A673 (cell line): Measurements from ENCODE around the gene KANSL2. TPM values are rescaled to one million over a fixed set of nuclear protein-coding genes. Genes with fewer than 3 reads are reported as not detected.

Experiments
- BruUV-seq: library from RNA; stranded (reverse); fragments of 400-500 nt; replicated peaks from 2 replicates; lab custom pipeline; 2021; lab: Mats Ljungman, UMichigan
- CTCF ChIA-PET: fragments of 300-600 bp; sonication (Branson Sonifier 250); formaldehyde crosslinking; loops from one replicate; lab custom pipeline; 2022; ENCODE audit warnings: antibody characterized with exemption; lab: Charles Lee
- POLR2A ChIA-PET: fragments of 300-600 bp; sonication (Branson Sonifier 250); formaldehyde crosslinking; loops from one replicate; lab custom pipeline; 2022; ENCODE audit warnings: antibody characterized with exemption; ENCODE audit not compliant: low non-redundant PET; lab: Charles Lee
- DNase-seq: peaks from one replicate; pipeline ENCODE4 v3.0.0-alpha.2; 2015; ENCODE audit warnings: low spot score
- H3K27ac ChIP-seq: fragments of 200-600 bp; sonication (generic); 2 replicates; pipeline ENCODE4 v1.5.1; 2016; ENCODE audit warnings: mixed run types, low read depth, mild to moderate bottlenecking, mixed read lengths, antibody characterized with exemption, low read length; ENCODE audit not compliant: poor library complexity, severe bottlenecking
- H3K27me3 ChIP-seq: fragments of 200-600 bp; sonication (generic); replicated peaks from 2 replicates; pipeline ENCODE4 v1.6.1; 2017; ENCODE audit warnings: mixed run types, low read depth, mild to moderate bottlenecking, mixed read lengths, antibody characterized with exemption, low read length; ENCODE audit not compliant: insufficient read depth, poor library complexity
- H3K36me3 ChIP-seq: fragments of 200-600 bp; sonication (generic); 2 replicates; pipeline ENCODE4 v1.6.1; 2016; ENCODE audit warnings: mixed run types, mild to moderate bottlenecking, mixed read lengths, antibody characterized with exemption, low read length; ENCODE audit not compliant: insufficient read depth, poor library complexity, severe bottlenecking
- H3K4me1 ChIP-seq: fragments of 200-600 bp; sonication (generic); 2 replicates; pipeline ENCODE4 v1.6.1; 2017; ENCODE audit warnings: mixed run types, mild to moderate bottlenecking, mixed read lengths, antibody characterized with exemption, low read length; ENCODE audit not compliant: insufficient read depth, poor library complexity, severe bottlenecking
- H3K4me3 ChIP-seq: fragments of 200-600 bp; sonication (generic); 2 replicates; pipeline ENCODE4 v1.5.1; 2016; ENCODE audit warnings: low read depth, mixed run types, mild to moderate bottlenecking, mixed read lengths, low read length; ENCODE audit not compliant: poor library complexity, severe bottlenecking
- H3K9me3 ChIP-seq: fragments of 200-600 bp; sonication (generic); 2 replicates; pipeline ENCODE4 v1.6.1; 2016; ENCODE audit warnings: mixed run types, low read depth, mild to moderate bottlenecking, mixed read lengths, antibody characterized with exemption, low read length; ENCODE audit not compliant: poor library complexity, severe bottlenecking
- CTCF ChIP-seq: fragments of 300-800, 200-600 bp; sonication (generic); conservative IDR thresholded peaks from 2 replicates; pipeline ENCODE4 v1.5.1; 2017; ENCODE audit warnings: low read depth, mild to moderate bottlenecking, antibody characterized with exemption, low read length, moderate library complexity, mixed read lengths
- EZH2 ChIP-seq: fragments of 200-600 bp; sonication (generic); IDR thresholded peaks from 2 replicates; pipeline ENCODE4 v1.6.1; 2017; ENCODE audit warnings: borderline replicate concordance, low read depth, mild to moderate bottlenecking, mixed read lengths, antibody characterized with exemption, low read length; ENCODE audit not compliant: poor library complexity, severe bottlenecking
- intact Hi-C: fragments of 100-400 bp; cut with micrococcal nuclease; formaldehyde crosslinking; loops from one replicate; pipeline ENCODE4 v1.10.0; 2022; ENCODE audit not compliant: unreplicated experiment
- microRNA-seq: library from miRNA; unstranded; fragments of <30 nt; microRNA quantifications from one replicate; pipeline ENCODE4 v1.2.0, GENCODE V29; 2021
- total RNA-seq: library from RNA; stranded (reverse); gene quantifications from 2 replicates; pipeline ENCODE4 v1.2.3, GENCODE V29; 2021

KANSL2 gene
- total RNA-seq, 1 experiment from 2014 or later: 51.4 TPM

DNA sequence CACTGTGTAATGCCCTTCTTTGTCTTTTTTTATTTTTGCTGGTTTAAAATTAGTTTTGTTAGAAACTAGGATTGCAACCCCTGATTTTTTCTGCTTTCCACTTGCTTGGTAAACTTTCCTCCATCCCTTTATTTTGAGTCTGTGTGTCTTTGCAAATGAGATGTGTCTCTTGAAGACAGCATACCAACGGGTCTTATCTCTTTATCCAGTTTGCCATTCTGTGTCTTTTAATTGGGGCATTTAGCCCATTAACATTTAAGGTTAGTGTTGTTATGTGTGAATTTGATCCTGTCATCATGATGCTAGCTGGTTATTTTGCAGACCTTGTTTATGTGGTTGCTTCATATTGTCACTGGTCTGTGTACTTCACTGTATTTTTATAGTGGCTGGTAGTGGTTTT lies 68.7 kb downstream of the KANSL2 start:
- POLR2A ChIA-PET: no interaction called here
- H3K27me3 ChIP-seq: no peaks in the 10 kb centered on the region
- intact Hi-C loops: loop anchor here (10.0 kb wide), 2 partner anchors 429 to 529 kb away; partner anchors contain the start of gene CCDC184
- peaks cover 6% of the 10 kb centered on the region for H3K9me3 ChIP-seq
- BruUV-seq: no TSS peak
- H3K4me1 ChIP-seq: no peaks in the 10 kb centered on the region
- no peak for TF ChIP-seq CTCF
- no peak for TF ChIP-seq EZH2
- DNase-seq: no peak
- no peak overlapping the region for H3K4me3 ChIP-seq
- CTCF ChIA-PET: no interaction called here
- H3K27ac ChIP-seq: no peak overlapping the region
- no peaks in the 10 kb centered on the region for H3K36me3 ChIP-seq

Small RNA genes lying within 50 kb of the gene (microRNA-seq; reads per million reads assigned to microRNA genes)
- gene MIR1291: 0.81 reads per million

Other genes starting within 250 kb of the KANSL2 start
- not detected in 2 replicates for gene ANP32D, start 209.7 kb downstream of the KANSL2 start, total RNA-seq
- not detected in 2 replicates for gene C12orf54, start 199.7 kb downstream of the KANSL2 start, total RNA-seq
- not detected in 2 replicates for gene OR8S1, start 156.6 kb downstream of the KANSL2 start, total RNA-seq
- not detected in 2 replicates for gene LALBA, start 112.2 kb downstream of the KANSL2 start, total RNA-seq
- gene CCNT1, start 34.5 kb upstream of the KANSL2 start, total RNA-seq: 51.0 and 51.8 TPM in 2 replicates
- 6.8 and 12.8 TPM in 2 replicates for gene ADCY6, start 106.9 kb upstream of the KANSL2 start, total RNA-seq
- gene CACNB3, start 136.3 kb upstream of the KANSL2 start, total RNA-seq: 23.8 and 32.4 TPM in 2 replicates
- 111 and 135 TPM in 2 replicates for gene DDX23, start 169.9 kb upstream of the KANSL2 start, total RNA-seq
- 2.0 and 2.7 TPM in 2 replicates for gene RND1, start 183.6 kb upstream of the KANSL2 start, total RNA-seq
- 31.8 and 32.5 TPM in 2 replicates for gene FKBP11, start 243.3 kb upstream of the KANSL2 start, total RNA-seq